ENCODE data around the gene GNA14. TPM values are rescaled to one million over a fixed set of nuclear protein-coding genes. Genes with fewer than 3 reads are reported as not detected.

GNA14 gene
- total and polyA plus RNA-seq, 2 experiments from 2014 or later = 3.9 to 10.5 TPM

GRCh38 chr9:77454663-77455062 lies 193.5 kb downstream of the GNA14 start (continued):
- TF ChIP-seq ZNF462 (CRISPR knock-in tag; IDR thresholded peaks at IDR 0.05) (no peak), NANOG (IDR thresholded peaks at IDR 0.05; ENCODE audit: borderline replicate concordance) (no peak), EZH2 (IDR thresholded peaks at IDR 0.05; ENCODE audit: low read depth, unreplicated experiment) (no peak), CREB1 (CRISPR knock-in tag; IDR thresholded peaks at IDR 0.05; ENCODE audit: low read depth) (no peak), EZH2phosphoT487 (IDR thresholded peaks at IDR 0.05; ENCODE audit: unreplicated experiment) (no peak), CTCF (conservative IDR thresholded peaks at IDR 0.05; ENCODE audit: low read depth in 2 of 2) (no peak)

- no peaks in the 10 kb centered on the region for H3K79me2 ChIP-seq (replicated peaks; ENCODE audit: insufficient read depth)
- H3K9me2 ChIP-seq (ENCODE audit: insufficient read depth) = no peaks in the 10 kb centered on the region; the same call in 1 of the 2 replicates
- no peak overlapping the region for H3K27ac ChIP-seq (ENCODE audit: low read depth)
- no peak overlapping the region; the same call in 1 of the 2 replicates for H2AFZ ChIP-seq
- ATAC-seq = no peak
- H3K4me1 Mint-ChIP-seq = peaks cover 23% of the 10 kb centered on the region
- peaks cover 8% of the 10 kb centered on the region; the same call in 2 of the 3 replicates for H3K36me3 Mint-ChIP-seq (ENCODE audit: low read depth)
- H3K27me3 Mint-ChIP-seq (ENCODE audit: insufficient read depth, low read depth, poor library complexity) = no peaks in the 10 kb centered on the region
- H3K9me3 Mint-ChIP-seq = peaks cover 9% of the 10 kb centered on the region
- H3K27ac Mint-ChIP-seq = no peak overlapping the region
- peaks cover 8% of the 10 kb centered on the region for H3K4me1 ChIP-seq (ENCODE audit: insufficient read depth)
- no peak overlapping the region for H3K4me2 ChIP-seq
- no peaks in the 10 kb centered on the region for H3F3A ChIP-seq (replicated peaks; ENCODE audit: low read depth)
- DNase-seq (ENCODE audit: low spot score) = no peak
- no peak for TF ChIP-seq CTCF (conservative IDR thresholded peaks at IDR 0.05; ENCODE audit: low read depth in 2 of 2)
- TF ChIP-seq ZNF331 (CRISPR knock-in tag; IDR thresholded peaks at IDR 0.05; ENCODE audit: low read depth) = no peak
- TF ChIP-seq REST (IDR thresholded peaks at IDR 0.05; ENCODE audit: unreplicated experiment) = no peak
- TF ChIP-seq STAT1 (IDR thresholded peaks at IDR 0.05; ENCODE audit: unreplicated experiment) = no peak
- TF ChIP-seq EZH2 (IDR thresholded peaks at IDR 0.05; ENCODE audit: low read depth, unreplicated experiment) = no peak
- no peaks in the 10 kb centered on the region for H3K27me3 ChIP-seq (ENCODE audit: insufficient read depth)
- no peaks in the 10 kb centered on the region for H4K20me1 ChIP-seq (replicated peaks; ENCODE audit: insufficient read depth)
- no peak overlapping the region for H3K4me3 ChIP-seq
- no peak overlapping the region for H3K4me3 Mint-ChIP-seq
- H3K36me3 ChIP-seq (ENCODE audit: insufficient read depth) = no peaks in the 10 kb centered on the region
These were observed 194.1 kb downstream of the GNA14 start for GRCh38 chr9:77453825-77454647.

Data from GM23338 (cell line).